HepG2 (cell line): ENCODE results near the gene KANSL1. TPM values are rescaled to one million over a fixed set of nuclear protein-coding genes. Genes with fewer than 3 reads are reported as not detected.

Source experiments
- ATAC-seq: fragments of 200-7000 bp; cut with Tn5 transposase; 3 replicates; pipeline ENCODE4 v1.9.1; 2020; ENCODE audit warnings: mild to moderate bottlenecking, moderate library complexity
- BruUV-seq: library from RNA; stranded (reverse); fragments of 400-500 nt; replicated peaks from 2 replicates; lab custom pipeline; 2021; lab: Mats Ljungman, UMichigan
- CTCF ChIA-PET: fragments of 300-600 bp; formaldehyde crosslinking; extraction: SDS; loops from one replicate; lab custom pipeline; 2021; ENCODE audit warnings: low total read pairs, inconsistent platforms, low intra/inter-chr PET ratio; lab: Yijun Ruan, JAX
- POLR2A ChIA-PET: fragments of 350-600 bp; sonication (Branson Sonifier 250); formaldehyde crosslinking; loops from one replicate; lab custom pipeline; 2020; ENCODE audit warnings: antibody characterized with exemption, inconsistent platforms; lab: Yijun Ruan, JAX
- DNase-seq: peaks from one replicate; pipeline ENCODE4 v3.0.0-alpha.2; 2015; ENCODE audit warnings: low spot score
- FAIRE-seq: peaks from 3 replicates; lab custom pipeline; 2011; peaks lifted over from hg19 to GRCh38; lab: Jason Lieb, UNC
- H2AFZ ChIP-seq: one replicate; pipeline ENCODE4 v1.6.1; 2011; ENCODE audit warnings: low read length, inconsistent platforms
- H3K27ac ChIP-seq: fragments of 300-600 bp; 3 replicates; pipeline ENCODE4 v1.8.0; 2011; ENCODE audit warnings: mixed run types, mild to moderate bottlenecking, mixed read lengths, low read length, inconsistent platforms; ENCODE audit not compliant: insufficient read depth; ENCODE audit errors: extremely low read length
- H3K27me3 ChIP-seq, 2 experiments: fragments of 200-600 bp in 1 of 2; 2 replicates in 1 of 2; 3 replicates in 1 of 2; pipeline versions ENCODE4 v1.6.0 to v1.8.0; 2011; ENCODE audit warnings: low read length in 2 of 2, mild to moderate bottlenecking in 2 of 2, moderate library complexity in 2 of 2, inconsistent platforms in 1 of 2; ENCODE audit not compliant: insufficient read depth in 2 of 2, control insufficient read depth in 1 of 2
- H3K36me3 ChIP-seq, 2 experiments: fragments of 200-600 bp in 1 of 2; replicated peaks in 1 of 2; 2 replicates in 1 of 2; 3 replicates in 1 of 2; pipeline versions ENCODE4 v1.5.1 to v1.8.0; 2011; ENCODE audit warnings: low read length in 2 of 2, inconsistent platforms in 1 of 2; ENCODE audit not compliant: insufficient read depth in 2 of 2, control insufficient read depth in 1 of 2
- H3K4me1 ChIP-seq: 2 replicates; pipeline ENCODE4 v1.5.1; 2012; ENCODE audit warnings: low read length, inconsistent platforms; ENCODE audit not compliant: insufficient read depth
- H3K4me2 ChIP-seq: 2 replicates; pipeline ENCODE4 v1.6.0; 2011; ENCODE audit warnings: low read depth, low read length, inconsistent platforms
- H3K4me3 ChIP-seq, 3 experiments: fragments of 200-600 bp in 1 of 3; sonication (generic), shearing (Covaris generic) in 1 of 3; replicated peaks in 1 of 3; 2 replicates each; pipeline ENCODE4 v1.5.1; 2011 to 2016; ENCODE audit warnings: low read length in 3 of 3, inconsistent platforms in 2 of 3, low read depth in 2 of 3, mild to moderate bottlenecking in 2 of 3, control low read depth in 1 of 3, mixed read lengths in 1 of 3; ENCODE audit not compliant: insufficient read depth in 1 of 3
- H3K79me2 ChIP-seq: one replicate; pipeline ENCODE4 v1.6.1; 2011; ENCODE audit warnings: low read length, inconsistent platforms; ENCODE audit not compliant: insufficient read depth
- H3K9ac ChIP-seq: 2 replicates; pipeline ENCODE4 v1.6.0; 2011; ENCODE audit warnings: mild to moderate bottlenecking, low read depth, low read length, inconsistent platforms; ENCODE audit not compliant: insufficient read depth
- H3K9me3 ChIP-seq: 2 replicates; pipeline ENCODE4 v1.5.1; 2012; ENCODE audit warnings: mild to moderate bottlenecking, low read length
- H4K20me1 ChIP-seq: 2 replicates; pipeline ENCODE4 v1.6.0; 2011; ENCODE audit warnings: inconsistent platforms, mild to moderate bottlenecking, low read length, moderate library complexity; ENCODE audit not compliant: insufficient read depth
- CSRNP2 ChIP-seq: sonication (generic); formaldehyde crosslinking; conservative IDR thresholded peaks from 2 replicates; pipeline ENCODE4 v1.8.0; 2022; ENCODE audit warnings: low read depth, missing genetic modification reagents
- FOXK2 ChIP-seq: fragments of 450-650 bp; IDR thresholded peaks from 2 replicates; pipeline ENCODE4 v1.6.1; 2016
- LCORL ChIP-seq, 2 experiments: fragments of 450-650 bp in 1 of 2; sonication (generic) in 1 of 2; formaldehyde crosslinking in 1 of 2; IDR thresholded peaks; 2 replicates each; pipeline versions ENCODE4 v1.5.0 to v1.6.1; 2017 to 2020; ENCODE audit warnings: antibody characterized with exemption in 1 of 2, missing genetic modification reagents in 1 of 2
- NFRKB ChIP-seq: fragments of 450-650 bp; IDR thresholded peaks from 2 replicates; pipeline ENCODE4 v1.6.1; 2017
- NR2C2 ChIP-seq: sonication (generic); formaldehyde crosslinking; IDR thresholded peaks from 2 replicates; pipeline ENCODE4 v1.4.0; 2020; ENCODE audit warnings: missing genetic modification reagents, mild to moderate bottlenecking, moderate library complexity, borderline replicate concordance
- RELA ChIP-seq: sonication (generic); formaldehyde crosslinking; IDR thresholded peaks from 2 replicates; pipeline ENCODE4 v1.4.0; 2020; ENCODE audit warnings: missing genetic modification reagents
- ZBTB25 ChIP-seq: IDR thresholded peaks from 2 replicates; pipeline ENCODE4 v1.6.1; 2018; ENCODE audit warnings: missing genetic modification reagents
- ZBTB49 ChIP-seq: sonication (generic); formaldehyde crosslinking; IDR thresholded peaks from 2 replicates; pipeline ENCODE4 v1.4.0; 2020; ENCODE audit warnings: missing genetic modification reagents, borderline replicate concordance
- ZNF232 ChIP-seq: sonication (generic); formaldehyde crosslinking; IDR thresholded peaks from 2 replicates; pipeline ENCODE4 v1.4.0; 2020; ENCODE audit warnings: missing genetic modification reagents, borderline replicate concordance
- ZNF335 ChIP-seq: sonication (generic); formaldehyde crosslinking; IDR thresholded peaks from 2 replicates; pipeline ENCODE4 v1.4.0; 2020; ENCODE audit warnings: missing genetic modification reagents
- ZNF570 ChIP-seq: sonication (generic); formaldehyde crosslinking; IDR thresholded peaks from 2 replicates; pipeline ENCODE4 v1.4.0; 2020; ENCODE audit warnings: mild to moderate bottlenecking, missing genetic modification reagents, borderline replicate concordance
- ZNF572 ChIP-seq: sonication (generic); formaldehyde crosslinking; IDR thresholded peaks from 2 replicates; pipeline ENCODE4 v1.5.1; 2020; ENCODE audit warnings: mild to moderate bottlenecking, missing genetic modification reagents
- WGBS: methylation state at CpG from one replicate; pipeline ENCODE4 v1.1.6; 2017; ENCODE audit warnings: low lambda C conversion rate; 5-methylcytosine and 5-hydroxymethylcytosine counted together
- in situ Hi-C: cut with HindIII; loops from 2 replicates; pipeline ENCODE4 v1.10.0; 2017; ENCODE audit warnings: low pct_unique_long_range_greater_than_20kb; ENCODE audit not compliant: extremely low pct_ligation_motif_present
- intact Hi-C: fragments of 100-400 bp; cut with micrococcal nuclease; formaldehyde crosslinking; loops from one replicate; pipeline ENCODE4 v1.10.0; 2022; ENCODE audit not compliant: unreplicated experiment
- polyA plus RNA-seq, 8 experiments: library from polyadenylated mRNA; depleted of rRNA in 3 of 8; stranded (reverse) in 7 of 8; unstranded in 1 of 8; fragments of >200 nt; fragmentation: Illumina TruSeq in 4 of 8; extraction: Trizol in 4 of 8; gene quantifications; 2 replicates each; pipeline versions ENCODE4 v1.2.1 to v1.2.3, GENCODE V29; 2011 to 2016; ENCODE audit warnings: low read depth in 4 of 8, missing spikeins in 1 of 8, mixed read lengths in 1 of 8; ENCODE audit not compliant: insufficient read depth in 1 of 8
- total RNA-seq, 5 experiments: library from RNA; depleted of rRNA; stranded (reverse); fragments of >200 nt; fragmentation: Illumina TruSeq; extraction: Trizol; gene quantifications; 2 replicates each; pipeline ENCODE4 v1.2.3, GENCODE V29; 2016; ENCODE audit warnings: low read depth in 1 of 5

The KANSL1 gene
- total and polyA plus RNA-seq, 2 of the 13 experiments (the other 11 are each of a cell fraction or from before 2014, with no cell fraction given) = 24.0 to 59.6 TPM

- Histone ChIP-seq H4K20me1 (peaks cover 71% of the 10 kb centered on the region), H3K4me1 (peaks cover 47% of the 10 kb centered on the region)
- TF ChIP-seq ZBTB25 (CRISPR knock-in tag) (no peak), LCORL (IDR thresholded peaks at IDR 0.05) (no peak), LCORL (CRISPR knock-in tag; IDR thresholded peaks at IDR 0.05) (no peak), FOXK2 (no peak), ZNF335 (no peak), CSRNP2 (CRISPR knock-in tag) (no peak), NFRKB (no peak), NR2C2 (CRISPR knock-in tag) (no peak), ZNF232 (no peak), ZNF572 (CRISPR knock-in tag) (no peak), ZBTB49 (no peak), RELA (CRISPR knock-in tag) (no peak), ZNF570 (CRISPR knock-in tag) (no peak)
- TF ChIP-seq, all 625 proteins: peak for 0
- ATAC-seq (no peak), FAIRE-seq (no peak), DNase-seq (no peak)
- Histone ChIP-seq H3K27me3 (no peaks in the 10 kb centered on the region), H3K4me3 (no peak overlapping the region), H2AFZ (no peak overlapping the region), H3K4me2 (no peak overlapping the region), H3K9me3 (no peaks in the 10 kb centered on the region), H3K79me2 (peaks cover 96% of the 10 kb centered on the region), H3K27ac (no peak overlapping the region), H3K9ac (no peak overlapping the region), H3K36me3 (peaks cover 0 to 4% of the 10 kb centered on the region in 2 experiments; a peak in 1 of 5 replicates)
- ChIA-PET POLR2A (no interaction called here), CTCF (no interaction called here)
- BruUV-seq = no TSS peak
- intact Hi-C loops (no loop called here), in situ Hi-C loops (no loop called here)
- 96% methylated on average over 6 of the region's 6 CpGs for WGBS
Measured at GRCh38 chr17:46122486-46122871, 70.8 kb downstream of the KANSL1 start.
